GM21515 (cell line): ENCODE data around the gene HMG20A.

Experiments used
- ATAC-seq: cut with Tn5 transposase; IDR thresholded peaks from one replicate; pipeline ENCODE4 v1.9.1; 2021; ENCODE audit not compliant: unreplicated experiment

HMG20A gene

GRCh38 chr15:77496715-77497109 lies 76.0 kb downstream of the HMG20A start:
- ATAC-seq: peak; percentile 65

DNA sequence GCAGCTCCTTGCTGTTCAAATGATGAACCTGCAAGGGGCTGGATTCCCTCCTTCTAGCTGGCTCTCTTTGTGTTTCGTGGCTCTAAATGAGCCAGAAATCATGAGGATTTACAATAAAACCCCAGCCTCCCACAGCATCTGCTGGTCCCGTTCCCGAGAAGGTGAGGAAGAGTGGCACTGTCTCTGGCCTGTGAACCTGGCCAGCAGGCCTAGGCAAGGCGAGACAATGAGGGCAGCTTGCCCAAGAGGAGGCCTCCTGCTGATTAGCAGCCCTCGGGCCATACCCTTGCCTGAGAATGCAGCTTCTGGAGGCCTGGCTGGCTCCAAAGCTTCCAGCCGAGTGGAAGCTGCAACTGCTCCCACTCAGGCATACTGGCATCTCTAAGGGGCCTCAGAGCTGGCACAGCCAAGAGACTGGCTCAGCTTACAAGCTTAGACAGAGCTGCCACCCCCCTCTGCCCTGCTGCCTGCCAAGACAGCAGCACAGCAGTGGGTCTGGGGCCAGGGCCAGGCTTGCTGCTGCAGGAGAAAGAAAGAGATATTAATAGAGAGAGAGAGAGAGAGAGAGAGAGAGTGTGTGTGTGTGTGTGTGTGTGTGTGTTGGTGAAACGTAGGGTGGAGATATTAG lies 76.5 kb downstream of the HMG20A start:
- no peak for ATAC-seq

DNA sequence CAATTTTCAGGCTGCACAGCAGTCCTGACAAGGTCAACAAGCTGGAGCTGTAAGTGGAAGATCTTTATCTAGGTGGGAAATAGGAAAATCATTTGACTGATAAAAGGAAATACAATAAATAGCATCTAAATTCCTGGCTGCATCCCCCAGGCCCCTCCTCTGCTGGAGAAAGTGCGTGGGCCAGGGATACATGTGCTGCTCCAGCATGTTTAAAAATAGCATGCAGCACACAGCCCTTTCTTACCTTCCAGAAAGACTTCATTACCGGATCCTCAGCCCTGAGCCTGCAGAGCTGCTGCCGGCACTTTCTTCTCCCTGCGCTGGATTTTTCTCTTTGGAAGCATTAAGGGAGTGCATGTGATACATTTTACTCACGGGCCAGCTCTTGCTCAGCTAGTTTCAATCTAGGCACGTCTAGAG lies 77.3 kb downstream of the HMG20A start:
- ATAC-seq: no peak

DNA sequence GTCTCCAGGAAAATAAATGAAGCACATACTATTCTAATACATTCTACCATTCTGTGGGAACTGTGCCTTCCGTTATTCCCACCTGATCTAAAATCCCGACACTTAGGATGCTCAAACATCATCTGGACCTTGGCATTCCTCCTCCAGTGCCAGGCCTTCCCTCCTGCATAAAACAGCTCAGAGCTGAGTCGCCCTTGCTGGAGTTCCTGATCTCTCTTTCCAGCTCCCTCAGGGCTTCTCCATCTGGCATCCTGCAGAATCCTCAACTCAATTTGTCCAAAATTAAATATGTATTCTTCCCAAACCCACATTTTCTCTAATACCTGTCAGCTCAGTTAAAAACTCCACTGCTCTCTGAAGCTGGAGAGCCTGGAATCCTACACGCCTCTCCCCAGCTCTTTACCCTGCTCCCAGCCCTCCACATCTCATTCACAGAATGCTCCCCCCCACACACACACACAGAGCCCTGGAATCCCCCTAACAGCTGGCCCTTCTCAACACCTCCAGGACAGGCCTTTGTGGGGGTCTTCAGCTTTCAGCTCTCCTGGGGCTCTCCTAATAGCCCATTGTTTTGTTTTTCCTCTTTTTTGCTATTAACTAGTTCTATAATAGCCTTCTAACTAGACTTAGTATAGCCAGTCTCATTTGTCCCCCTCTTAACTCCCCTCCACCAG lies 78.5 kb downstream of the HMG20A start:
- ATAC-seq: no peak

DNA sequence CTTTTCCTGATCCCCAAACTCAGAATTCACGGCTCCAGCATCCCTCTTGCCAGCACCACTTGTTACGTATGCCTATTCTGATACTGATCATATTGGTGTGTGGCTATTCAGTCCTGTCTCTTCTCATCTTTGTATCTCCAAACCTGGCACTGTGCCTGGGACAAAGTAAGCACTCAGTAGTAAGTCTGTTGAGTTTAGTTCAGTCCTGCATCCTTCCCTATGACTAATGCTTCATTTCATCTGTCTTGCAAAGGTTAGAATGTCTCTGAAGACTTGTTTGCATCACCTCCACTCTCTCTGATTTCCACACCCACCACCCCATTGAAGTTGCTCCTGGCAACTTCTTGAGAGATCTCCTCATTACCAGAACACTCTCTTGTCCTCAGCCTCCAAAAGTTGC lies 80.3 kb downstream of the HMG20A start:
- ATAC-seq: no peak

DNA sequence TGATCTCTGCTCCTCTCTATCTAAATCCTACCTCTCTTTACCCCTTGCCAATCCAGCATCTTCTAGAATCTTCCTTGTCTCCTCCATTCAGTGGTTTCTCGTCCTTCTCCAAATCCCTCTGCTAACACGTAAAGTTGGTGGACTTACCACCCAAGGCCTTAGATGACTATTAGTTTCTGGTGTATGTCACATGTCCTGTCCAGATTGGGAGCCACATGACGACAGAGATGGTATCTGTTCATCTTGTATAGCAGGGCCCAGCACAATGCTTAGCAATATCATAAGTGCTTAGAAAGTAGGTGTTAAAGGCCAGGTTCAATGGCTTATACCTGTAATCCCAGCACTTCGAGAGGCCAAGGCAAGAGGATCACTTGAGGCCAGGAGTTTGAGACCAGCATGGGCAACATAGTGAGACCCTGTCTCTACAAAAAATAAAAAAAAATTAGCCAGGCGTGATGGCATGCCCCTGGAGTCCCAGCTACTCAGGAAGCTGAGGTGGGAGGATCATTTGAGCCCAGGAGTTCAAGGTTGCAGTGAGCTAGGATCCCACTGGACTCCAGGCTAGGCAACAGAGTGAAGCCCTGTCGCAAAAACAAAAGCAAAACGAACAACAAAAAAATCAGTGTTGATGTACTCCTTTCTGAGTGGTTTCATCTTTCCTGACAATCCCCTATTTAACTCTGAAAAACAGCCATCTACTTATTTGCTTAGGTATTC lies 81.8 kb downstream of the HMG20A start:
- ATAC-seq: no peak

DNA sequence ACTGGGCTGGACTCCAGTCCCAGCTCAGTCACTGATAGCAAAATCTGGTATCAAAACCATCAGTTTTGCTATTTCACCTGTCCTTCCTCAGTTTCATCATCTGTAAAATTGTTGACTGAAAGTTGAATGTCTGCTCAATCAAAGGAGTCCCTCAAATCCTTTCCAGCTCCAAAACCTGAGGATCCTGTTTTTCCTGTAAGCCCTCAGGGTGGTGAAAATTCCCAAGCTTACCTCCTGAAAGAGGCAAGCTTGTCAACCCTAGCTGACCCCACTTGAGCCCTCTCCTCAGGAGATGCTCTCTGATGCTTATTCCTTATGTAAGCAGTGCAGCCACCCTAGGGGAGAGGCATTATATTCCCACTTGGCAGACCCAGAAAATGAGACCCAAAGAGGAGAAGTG lies 82.6 kb downstream of the HMG20A start:
- ATAC-seq: no peak

DNA sequence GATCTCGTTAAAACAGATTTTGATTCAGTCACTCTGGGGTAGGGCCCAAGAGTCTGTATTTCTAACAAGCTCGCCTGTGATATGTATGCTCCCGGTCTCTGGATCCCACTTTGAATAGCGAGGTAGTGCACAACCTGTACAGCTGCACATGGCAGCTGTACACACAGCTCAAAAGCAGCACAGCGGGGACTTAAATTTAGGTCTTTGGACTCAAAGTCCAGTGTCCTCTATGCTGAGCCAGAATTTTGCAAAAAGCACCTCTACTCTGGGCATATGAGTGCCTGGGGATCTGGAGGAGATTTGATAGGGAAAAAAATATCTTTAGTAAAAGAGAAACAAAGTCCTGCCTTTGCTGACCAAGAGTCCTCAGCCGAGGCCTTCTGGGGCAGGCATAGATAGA lies 83.1 kb downstream of the HMG20A start:
- no peak for ATAC-seq

DNA sequence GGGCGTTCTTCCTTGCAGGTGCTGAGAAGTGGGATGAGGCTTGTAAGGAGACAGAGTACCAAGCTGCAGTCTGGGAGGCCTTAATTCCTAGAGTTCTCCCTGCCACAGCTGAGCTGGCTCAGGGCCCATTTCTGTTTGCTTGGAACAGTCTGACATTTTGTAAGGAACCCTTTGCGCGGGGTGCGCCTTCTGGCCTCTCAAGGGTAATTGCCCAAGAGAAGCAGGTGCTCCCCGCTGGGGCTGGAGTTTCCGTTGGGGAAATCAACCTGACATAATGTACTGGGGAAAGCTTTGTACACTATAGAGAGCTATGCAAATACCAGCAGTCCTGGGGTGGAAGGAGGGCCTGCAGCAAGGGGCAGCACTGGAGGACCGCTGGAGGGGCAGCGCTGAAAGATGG lies 83.6 kb downstream of the HMG20A start:
- ATAC-seq: no peak

DNA sequence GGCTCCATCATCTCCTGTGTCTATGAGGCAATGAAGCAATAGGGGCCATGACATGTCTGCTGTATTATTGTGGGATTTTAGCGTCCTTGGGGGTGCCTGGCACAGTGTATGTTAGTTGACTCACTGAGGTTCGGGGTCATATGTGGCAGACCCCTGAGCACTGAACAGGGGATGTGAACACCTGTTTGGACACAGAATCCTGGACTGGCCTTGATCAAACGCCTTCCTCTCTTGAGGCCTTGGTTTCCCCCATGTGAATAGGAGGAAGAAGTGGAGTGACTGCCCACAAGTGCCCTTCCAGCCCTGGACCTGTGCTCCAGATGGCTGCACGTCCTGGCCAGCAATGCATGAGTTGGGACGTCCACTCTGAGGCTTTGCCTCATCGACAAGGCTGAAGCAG lies 84.2 kb downstream of the HMG20A start:
- no peak for ATAC-seq

- no peak for ATAC-seq
Measured at GRCh38 chr15:77505556-77505955, 84.9 kb downstream of the HMG20A start.

GRCh38 chr15:77506311-77507142 lies 85.8 kb downstream of the HMG20A start:
- ATAC-seq: no peak

DNA sequence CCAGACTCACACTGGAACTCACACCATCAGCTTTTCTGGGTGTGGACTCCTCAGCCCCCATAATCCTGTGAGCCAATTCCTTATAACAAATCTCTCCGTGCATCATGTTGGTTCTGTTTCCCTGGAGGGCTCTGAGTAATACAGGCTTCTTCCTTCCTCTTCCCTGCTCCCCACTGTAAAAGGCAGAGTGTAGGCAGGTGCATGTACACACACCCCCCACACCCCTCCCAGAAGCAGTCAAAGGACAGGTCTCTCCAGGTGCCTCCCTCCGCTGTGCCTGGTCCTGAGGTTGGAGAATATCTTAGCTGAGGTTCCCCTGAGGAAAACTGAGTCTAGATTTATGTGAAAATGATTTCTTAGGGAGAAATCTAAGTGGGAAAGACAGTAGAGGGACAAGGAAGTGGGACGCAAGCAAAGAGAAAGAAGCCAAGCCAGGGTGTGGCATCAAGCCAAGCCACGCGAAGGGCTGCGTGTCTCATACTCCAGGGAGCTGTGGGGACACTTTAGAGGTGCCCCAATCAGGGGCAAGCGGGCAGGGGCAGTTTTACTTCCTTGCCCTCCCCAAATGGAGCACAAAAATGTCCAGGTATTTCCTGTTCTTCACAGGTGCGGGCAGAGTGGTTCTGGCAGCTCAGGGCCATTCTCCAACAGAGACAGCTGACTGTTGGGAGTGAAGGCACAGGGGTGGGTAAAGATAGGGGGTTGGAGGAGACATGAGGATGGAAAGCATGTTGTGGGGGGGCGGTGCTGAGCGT lies 86.6 kb downstream of the HMG20A start:
- ATAC-seq: no peak

- no peak for ATAC-seq
Measured at GRCh38 chr15:77507911-77508310, 87.2 kb downstream of the HMG20A start.

DNA sequence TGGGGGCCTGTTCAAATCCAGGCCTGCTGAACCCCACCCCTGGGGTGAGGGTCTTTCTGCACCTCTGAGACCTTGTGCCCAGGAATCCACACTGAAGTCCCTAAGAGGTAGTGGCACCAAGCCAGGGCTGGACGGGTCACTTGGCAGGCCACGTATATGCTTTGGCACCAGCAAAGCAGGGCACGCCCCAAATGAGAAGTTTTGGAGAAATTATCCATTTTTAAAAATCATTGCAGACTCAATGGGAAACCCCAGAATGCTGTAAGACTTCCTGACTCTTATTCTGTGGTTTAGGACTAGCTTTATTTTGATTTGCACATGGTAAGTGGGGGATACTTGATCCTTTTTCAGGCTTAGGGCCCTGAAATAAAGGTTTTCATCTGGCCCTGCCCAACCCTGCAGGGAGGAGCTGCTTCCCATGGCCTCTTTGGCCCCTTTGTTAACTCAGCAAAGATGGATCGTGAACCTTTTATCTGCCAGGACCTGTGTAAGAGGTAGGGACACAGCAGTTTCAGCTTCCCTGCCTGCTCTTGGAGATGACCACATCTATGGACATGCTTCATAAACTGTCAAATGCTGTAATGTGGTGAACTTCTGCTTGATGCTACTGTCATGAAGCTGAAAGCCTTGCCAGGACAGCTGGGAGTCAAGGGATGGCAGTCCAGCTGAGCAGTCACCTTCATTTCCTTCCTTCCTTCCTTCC lies 88.0 kb downstream of the HMG20A start:
- no peak for ATAC-seq

DNA sequence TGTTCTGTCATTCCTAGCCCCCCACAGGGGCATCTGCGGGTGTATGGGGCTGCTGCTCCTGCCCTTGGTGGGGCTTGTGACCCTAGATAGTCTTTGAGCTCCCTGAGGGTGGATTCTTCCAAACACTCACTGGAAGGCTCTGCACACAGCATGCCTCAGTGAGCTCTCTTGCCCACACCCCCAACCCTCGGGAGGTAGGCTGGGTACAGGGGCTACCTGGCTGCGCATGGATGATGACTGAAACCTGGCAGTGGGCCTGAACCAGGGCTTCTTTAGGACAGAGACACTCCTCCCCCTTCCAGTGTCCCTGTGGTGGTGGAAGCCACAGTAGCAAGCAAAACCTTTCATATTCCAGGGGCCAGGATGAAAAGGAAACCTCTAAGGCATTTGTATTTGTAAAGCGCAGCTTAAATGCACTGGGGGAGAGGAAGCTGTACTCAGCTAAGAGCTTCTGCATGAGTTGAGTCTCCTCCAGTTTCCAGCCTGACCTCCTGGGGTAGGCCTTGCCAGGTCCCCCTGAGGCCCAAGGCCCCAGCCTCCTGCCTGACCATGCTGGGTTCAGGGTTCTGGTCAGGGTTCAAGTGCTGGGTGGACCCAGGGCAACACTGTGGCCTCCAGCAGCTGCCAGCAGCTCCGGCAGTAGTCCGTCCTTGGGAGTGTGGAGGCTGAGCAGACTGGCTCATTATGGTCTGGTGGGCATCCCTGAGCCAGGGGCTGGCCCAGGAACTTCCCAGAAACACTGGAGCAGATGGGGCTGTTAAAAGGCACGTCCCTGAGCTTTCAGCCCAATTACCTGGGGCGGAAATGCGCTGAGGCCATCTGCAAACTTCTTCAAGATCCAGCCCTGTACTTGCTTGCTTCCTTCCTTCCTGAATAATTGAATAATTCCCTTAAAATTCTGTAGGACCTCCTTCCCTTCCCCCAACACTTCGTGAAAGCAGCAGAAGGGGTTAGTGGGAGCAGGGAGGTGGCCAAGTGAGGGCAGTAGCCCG lies 89.7 kb downstream of the HMG20A start:
- no peak for ATAC-seq

DNA sequence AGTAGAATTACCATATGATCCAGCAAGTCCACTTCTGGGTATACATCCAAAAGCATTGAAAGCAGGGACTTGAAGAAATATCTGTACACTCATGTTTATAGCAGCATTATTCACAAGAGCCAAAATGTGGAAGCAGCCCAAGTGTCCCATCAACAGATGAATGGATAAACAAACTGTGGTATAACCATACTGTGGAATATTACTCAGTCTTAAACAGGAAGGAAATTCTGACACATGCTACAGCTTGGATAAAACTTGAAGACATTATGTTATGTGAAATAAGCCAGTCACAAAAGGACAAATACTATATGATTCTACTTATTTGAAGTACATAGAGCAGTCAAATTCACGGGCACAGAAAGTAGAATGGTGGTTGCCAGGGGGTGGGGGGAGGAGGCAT lies 91.2 kb downstream of the HMG20A start:
- ATAC-seq: no peak

GRCh38 chr15:77513226-77513625 lies 92.5 kb downstream of the HMG20A start:
- no peak for ATAC-seq
